Pancreas (tissue), 10 donors: Measurements from ENCODE around the gene MRPL30. TPM values are rescaled to one million over a fixed set of nuclear protein-coding genes. Genes with fewer than 3 reads are reported as not detected.

Source experiments
- ATAC-seq, 4 donors: fragments of 200-7000 bp; cut with Tn5 transposase; one replicate each; pipeline versions ENCODE4 v1.8.0 to v1.9.1; 2020; ENCODE audit warnings: mild to moderate bottlenecking in 4 of 4, moderate library complexity in 4 of 4
- DNase-seq, 6 donors: peaks; one replicate each; pipeline ENCODE4 v3.0.0-alpha.2; 2020
- FAIRE-seq: peaks from 2 replicates; lab custom pipeline; 2012; peaks lifted over from hg19 to GRCh38; lab: Jason Lieb, UNC
- H3K27ac ChIP-seq, 4 donors: fragments of 200-600 bp; sonication (generic); 1 replicate in 3 of 4; 2 replicates in 1 of 4; pipeline versions ENCODE4 v1.5.0 to v1.8.0; 2020
- H3K27me3 ChIP-seq, 4 donors: fragments of 200-600 bp; one replicate each; pipeline ENCODE4 v1.8.0; 2021
- H3K36me3 ChIP-seq, 3 donors: fragments of 200-600 bp; sonication (generic) in 1 of 3; one replicate each; pipeline versions ENCODE4 v1.5.0 to v1.8.0; 2020 to 2021
- H3K4me1 ChIP-seq, 3 donors: fragments of 200-600 bp; one replicate each; pipeline ENCODE4 v1.8.0; 2021
- H3K4me3 ChIP-seq, 4 donors: fragments of 200-600 bp; sonication (generic) in 2 of 4; one replicate each; pipeline versions ENCODE4 v1.5.0 to v1.8.0; 2020 to 2021
- H3K9me3 ChIP-seq, 4 donors: fragments of 200-600 bp; one replicate each; pipeline ENCODE4 v1.8.0; 2021
- CTCF ChIP-seq, 4 donors: fragments of 200-600 bp; sonication (generic) in 3 of 4; IDR thresholded peaks; one replicate each; pipeline versions ENCODE4 v1.5.0 to v1.8.0; 2021; ENCODE audit warnings: antibody characterized with exemption in 4 of 4
- whole genome bisulfite sequencing, 2 donors: extraction: QIAGEN DNeasy Blood & Tissue Kit; methylation state at CpG; one replicate each; pipeline ENCODE4 v1.1.7; 2013; 5-methylcytosine and 5-hydroxymethylcytosine counted together
- intact Hi-C, 3 donors: fragments of 100-400 bp; cut with DNase I; formaldehyde crosslinking; loops; one replicate each; pipeline versions ENCODE4 v1.11.1 to v1.14.2; 2022
- polyA plus RNA-seq, 2 donors: library from polyadenylated mRNA; stranded (reverse); fragments of 200-250 nt; gene quantifications; one replicate each; pipeline ENCODE4 v1.2.3, GENCODE V29; 2013
- total RNA-seq, 6 donors: library from RNA; stranded (reverse); fragmentation: NEBNext Ultra II Directional in 4 of 6; extraction: Animal tissue kit (Norgen Biotek cat#: 25700) in 4 of 6; gene quantifications; one replicate each; pipeline versions ENCODE4 v1.2.1 to v1.2.4, GENCODE V29; 2021 to 2023
- donor health status: healthy with polysubstance abuse.
- donor health status: DM: no; HTN: no; CAD: no; lungs with moderate emphysema.
- donor health status: DM: no; HTN: no; CAD: no.
- donor health status: control.
- donor health status: control.
- donor health status: Bipolar disorder and iron deficiency.
- donor health status: DM: yes; HTN: yes; CAD: no.
- donor health status: DM: no; HTN: no; CAD: no.
- donor health status: DM: no; HTN: no; CAD: no.
- donor health status: DM: yes; HTN: yes; CAD: no.

MRPL30 gene
- total and polyA plus RNA-seq, 8 donors: 8.8 to 14.8 (median 11.8) TPM

GRCh38 chr2:99242151-99242550 lies 61.2 kb downstream of the MRPL30 start:
- no peak for DNase-seq

More at GRCh38 chr2:99242151-99242550, 61.2 kb downstream of the MRPL30 start:
- intact Hi-C loops: no loop called here
- Histone ChIP-seq H3K27ac (no peak overlapping the region), H3K36me3 (no peaks in the 10 kb centered on the region), H3K9me3 (no peaks in the 10 kb centered on the region), H3K4me3 (no peak overlapping the region), H3K4me1 (no peaks in the 10 kb centered on the region), H3K27me3 (no peaks in the 10 kb centered on the region)
- no peak for TF ChIP-seq CTCF (IDR thresholded peaks at IDR 0.05)
- FAIRE-seq: no peak
- WGBS, 2 donors: 85 to 87% methylated on average over 6 of the region's 6 CpGs
- ATAC-seq: no peak

Other genes starting within 250 kb of the MRPL30 start
- 10 to 100 TPM in 1 of 6 donors, 1 to 10 TPM in 5; 4.1 to 11.0 (median 6.2) TPM for gene CRACDL, start 245.0 kb upstream of the MRPL30 start, total RNA-seq
- 1 to 10 TPM; 3.6 to 5.3 TPM for gene CRACDL, start 245.0 kb upstream of the MRPL30 start, polyA plus RNA-seq
- 1 to 10 TPM in 5 of 6 donors, under 1 TPM in 1; 0.63 to 3.1 (median 1.5) TPM for gene C2orf15, start 39.5 kb upstream of the MRPL30 start, total RNA-seq
- 1 to 10 TPM; 1.4 to 5.2 TPM for gene C2orf15, start 39.5 kb upstream of the MRPL30 start, polyA plus RNA-seq
- 1 to 10 TPM; 3.9 to 8.0 (median 6.5) TPM for gene TSGA10, start 26.2 kb upstream of the MRPL30 start, total RNA-seq
- 10 to 100 TPM in 1 of 2 donors, 1 to 10 TPM in 1; 3.5 to 10.1 TPM for gene TSGA10, start 26.2 kb upstream of the MRPL30 start, polyA plus RNA-seq
- gene LIPT1, start 26.2 kb upstream of the MRPL30 start, total RNA-seq: 1 to 10 TPM; 3.1 to 4.2 (median 3.8) TPM
- gene LIPT1, start 26.2 kb upstream of the MRPL30 start, polyA plus RNA-seq: 10 to 100 TPM in 1 of 2 donors, 1 to 10 TPM in 1; 7.0 to 10.5 TPM
- gene MITD1, start 126 bp upstream of the MRPL30 start, total RNA-seq: 10 to 100 TPM in 1 of 6 donors, 1 to 10 TPM in 5; 5.6 to 13.9 (median 7.5) TPM
- gene MITD1, start 126 bp upstream of the MRPL30 start, polyA plus RNA-seq: 10 to 100 TPM; 20.7 to 27.0 TPM
- gene LYG2, start 74.5 kb downstream of the MRPL30 start, total RNA-seq: not detected
- under 1 TPM in 1 of 2 donors, not detected in 1; 0.16 TPM for gene LYG2, start 74.5 kb downstream of the MRPL30 start, polyA plus RNA-seq
- gene LYG1, start 120.0 kb downstream of the MRPL30 start, total RNA-seq: under 1 TPM in 4 of 6 donors, not detected in 2; 0.17 to 0.75 (median 0.30) TPM
- 1 to 10 TPM; 2.9 to 3.0 TPM for gene LYG1, start 120.0 kb downstream of the MRPL30 start, polyA plus RNA-seq
- 10 to 100 TPM in 1 of 6 donors, 1 to 10 TPM in 5; 4.2 to 10.8 (median 7.6) TPM for gene TXNDC9, start 155.1 kb downstream of the MRPL30 start, total RNA-seq
- 10 to 100 TPM in 1 of 2 donors, 1 to 10 TPM in 1; 7.0 to 12.7 TPM for gene TXNDC9, start 155.1 kb downstream of the MRPL30 start, polyA plus RNA-seq
- gene EIF5B, start 156.2 kb downstream of the MRPL30 start, total RNA-seq: 10 to 100 TPM; 15.2 to 32.1 (median 22.8) TPM
- 10 to 100 TPM; 16.3 to 55.1 TPM for gene EIF5B, start 156.2 kb downstream of the MRPL30 start, polyA plus RNA-seq